ENCODE data around the gene TUBG2. TPM values are rescaled to one million over a fixed set of nuclear protein-coding genes. Genes with fewer than 3 reads are reported as not detected.
A peak's percentile ranks its signal among the peaks of the same experiment; 100 is the strongest.
"Not testable (repeated sequence)": the region's sequence is repeated elsewhere in the genome, so short reads cannot be mapped to it uniquely, and the experiment has no call there.

Gene TUBG2
- total RNA-seq, 4 donors from 2014 or later = 19.7 to 57.3 (median 33.7) TPM

DNA sequence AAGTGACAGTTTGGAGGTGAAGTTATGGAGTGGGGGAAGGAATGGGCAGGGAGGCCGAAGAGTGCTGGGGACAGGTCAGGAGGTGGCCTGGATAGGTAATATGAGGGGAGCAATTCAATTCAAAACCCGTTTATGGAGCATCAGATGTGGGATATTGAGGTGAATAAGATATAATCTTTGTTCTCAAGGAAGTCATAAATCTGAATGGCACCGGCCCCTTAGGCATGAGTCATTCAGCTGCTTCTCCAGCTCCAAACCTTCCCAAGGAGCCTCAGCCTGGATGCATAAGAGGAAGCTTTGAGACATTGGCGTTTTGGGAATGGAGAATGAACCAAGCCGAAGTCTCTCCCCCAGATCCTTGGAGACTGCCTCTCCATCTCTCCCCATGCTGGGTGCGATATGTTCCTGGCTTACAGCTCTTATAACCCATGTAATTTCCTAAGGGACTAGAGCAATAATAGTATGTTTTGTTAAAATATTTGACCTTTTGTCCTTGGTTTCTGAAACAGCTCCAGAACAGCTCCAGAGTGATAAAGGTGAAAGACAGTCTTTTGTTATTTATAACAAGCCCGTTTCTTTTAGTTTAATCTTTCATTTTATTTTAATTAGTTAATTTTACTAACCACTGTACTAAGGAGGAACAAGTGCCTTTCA, 1.7 kb downstream of the TUBG2 start:
- WGBS, 2 donors (ENCODE audit: low coverage in 1 of 2) = 44 to 65% methylated on average over 5 to 7 of the region's 7 CpGs
- peak overlapping the region in 3 of 4 donors; percentile 35 to 86 (median 60) for H3K27ac ChIP-seq
- TF ChIP-seq POLR2AphosphoS5 (IDR thresholded peaks at IDR 0.05) (no peak), EP300 (IDR thresholded peaks at IDR 0.05) (no peak), POLR2A (IDR thresholded peaks at IDR 0.05) (no peak)
- H3K9me3 ChIP-seq = no peaks in the 10 kb centered on the region
- no peak overlapping the region for H3K4me3 ChIP-seq
- peaks cover 0 to 41% (median 11%) of the 10 kb centered on the region in 3 donors for H3K4me1 ChIP-seq
- ATAC-seq = no peak
- H3K27me3 ChIP-seq = no peaks in the 10 kb centered on the region
- H3K36me3 ChIP-seq = peaks cover 0 to 46% of the 10 kb centered on the region in 2 donors

DNA sequence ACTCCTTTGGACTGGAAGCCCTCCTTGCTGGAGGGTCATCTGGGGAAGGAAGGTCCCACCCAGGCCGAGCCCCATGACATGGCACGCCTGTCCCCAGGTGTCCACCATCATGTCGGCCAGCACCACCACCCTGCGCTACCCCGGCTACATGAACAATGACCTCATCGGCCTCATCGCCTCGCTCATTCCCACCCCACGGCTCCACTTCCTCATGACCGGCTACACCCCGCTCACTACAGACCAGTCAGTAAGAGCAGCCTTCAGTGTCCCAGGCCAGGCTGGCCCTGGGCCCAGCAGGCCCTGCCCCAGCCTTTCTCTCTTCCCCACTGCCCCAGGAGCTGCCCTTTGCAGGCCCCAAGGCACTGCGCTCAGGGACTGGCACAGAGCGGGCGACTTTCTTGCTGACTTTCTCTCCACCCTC, 6.5 kb downstream of the TUBG2 start:
- TF ChIP-seq EP300 (IDR thresholded peaks at IDR 0.05) (no peak), POLR2A (IDR thresholded peaks at IDR 0.05) (no peak), POLR2AphosphoS5 (IDR thresholded peaks at IDR 0.05) (no peak)
- TF ChIP-seq, protein P1, sequence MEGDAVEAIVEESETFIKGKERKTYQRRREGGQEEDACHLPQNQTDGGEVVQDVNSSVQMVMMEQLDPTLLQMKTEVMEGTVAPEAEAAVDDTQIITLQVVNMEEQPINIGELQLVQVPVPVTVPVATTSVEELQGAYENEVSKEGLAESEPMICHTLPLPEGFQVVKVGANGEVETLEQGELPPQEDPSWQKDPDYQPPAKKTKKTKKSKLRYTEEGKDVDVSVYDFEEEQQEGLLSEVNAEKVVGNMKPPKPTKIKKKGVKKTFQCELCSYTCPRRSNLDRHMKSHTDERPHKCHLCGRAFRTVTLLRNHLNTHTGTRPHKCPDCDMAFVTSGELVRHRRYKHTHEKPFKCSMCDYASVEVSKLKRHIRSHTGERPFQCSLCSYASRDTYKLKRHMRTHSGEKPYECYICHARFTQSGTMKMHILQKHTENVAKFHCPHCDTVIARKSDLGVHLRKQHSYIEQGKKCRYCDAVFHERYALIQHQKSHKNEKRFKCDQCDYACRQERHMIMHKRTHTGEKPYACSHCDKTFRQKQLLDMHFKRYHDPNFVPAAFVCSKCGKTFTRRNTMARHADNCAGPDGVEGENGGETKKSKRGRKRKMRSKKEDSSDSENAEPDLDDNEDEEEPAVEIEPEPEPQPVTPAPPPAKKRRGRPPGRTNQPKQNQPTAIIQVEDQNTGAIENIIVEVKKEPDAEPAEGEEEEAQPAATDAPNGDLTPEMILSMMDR (IDR thresholded peaks at IDR 0.05) = no peak
- 67% methylated on average over 3 of the region's 14 CpGs; no CpG with 5 or more reads in 1 of the 2 donors for WGBS, 2 donors (ENCODE audit: low coverage in 1 of 2)
- Histone ChIP-seq H3K36me3 (peaks cover 0 to 85% of the 10 kb centered on the region in 2 donors), H3K9me3 (no peaks in the 10 kb centered on the region), H3K27ac (peak overlapping the region in 2 of 4 donors; percentile 4 to 99), H3K27me3 (no peaks in the 10 kb centered on the region), H3K4me1 (peaks cover 8 to 66% (median 17%) of the 10 kb centered on the region in 3 donors), H3K4me3 (no peak overlapping the region)
- no peak for ATAC-seq

DNA sequence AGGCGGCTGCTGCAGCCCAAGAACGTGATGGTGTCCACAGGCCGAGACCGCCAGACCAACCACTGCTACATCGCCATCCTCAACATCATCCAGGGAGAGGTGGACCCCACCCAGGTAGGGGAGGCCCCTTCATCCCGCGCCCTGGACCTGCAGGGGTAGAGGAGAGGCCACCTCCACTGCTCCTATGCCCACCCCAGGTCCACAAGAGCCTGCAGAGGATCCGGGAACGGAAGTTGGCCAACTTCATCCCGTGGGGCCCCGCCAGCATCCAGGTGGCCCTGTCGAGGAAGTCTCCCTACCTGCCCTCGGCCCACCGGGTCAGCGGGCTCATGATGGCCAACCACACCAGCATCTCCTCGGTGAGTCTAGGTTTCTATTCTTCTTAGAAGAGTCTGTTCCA, 7.0 kb downstream of the TUBG2 start:
- Histone ChIP-seq H3K36me3 (peaks cover 0 to 89% of the 10 kb centered on the region in 2 donors), H3K27ac (peak overlapping the region in 3 of 4 donors; percentile 76 to 99 (median 98)), H3K4me1 (peaks cover 8 to 66% (median 14%) of the 10 kb centered on the region in 3 donors)
- H3K4me3 ChIP-seq, ATAC-seq, H3K9me3 ChIP-seq, H3K27me3 ChIP-seq: not testable (repeated sequence)
- 75 to 80% methylated on average over 4 to 9 of the region's 16 CpGs for WGBS, 2 donors (ENCODE audit: low coverage in 1 of 2)

DNA sequence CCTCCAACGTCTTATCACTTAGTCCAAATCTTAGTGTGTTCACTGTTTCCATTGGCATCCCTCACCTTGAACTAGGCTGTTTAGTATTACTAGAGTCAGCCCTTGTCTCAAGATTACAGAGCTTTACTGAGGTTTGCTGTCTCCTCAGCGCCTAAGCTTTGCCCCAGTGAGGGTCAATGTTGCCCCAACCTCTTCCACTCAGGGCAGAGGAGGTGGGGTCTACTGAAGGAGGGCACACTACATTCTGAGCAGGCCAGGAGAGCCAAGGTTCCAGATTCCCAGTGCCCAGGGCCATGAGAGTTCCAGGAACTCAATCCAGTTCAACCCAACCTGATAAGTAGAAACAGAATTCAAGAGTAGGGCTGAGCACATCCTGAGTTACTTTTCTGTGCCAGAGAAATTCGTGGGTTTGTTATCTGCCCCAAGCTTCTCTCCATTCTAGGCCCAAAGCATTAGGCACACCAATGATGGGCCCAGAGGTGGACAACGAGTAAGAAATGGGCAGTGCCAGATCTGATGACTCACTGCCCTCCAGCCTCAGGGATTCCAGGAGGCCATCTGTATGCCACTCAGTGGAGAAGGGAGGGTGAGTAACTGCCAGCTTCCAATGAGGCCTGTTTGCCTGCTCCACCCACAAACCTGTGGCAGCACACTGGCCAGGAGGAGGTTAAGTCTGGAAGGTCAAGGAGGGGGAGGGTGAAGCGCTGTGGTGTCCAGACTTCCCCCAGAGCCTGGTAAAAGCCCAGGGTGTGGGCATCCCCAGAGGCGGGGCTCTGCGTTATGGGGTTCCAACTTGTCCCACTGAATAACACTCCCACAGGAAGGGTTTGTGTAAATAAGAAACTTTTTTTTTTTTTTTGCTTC, 8.2 kb downstream of the TUBG2 start:
- Histone ChIP-seq H3K9me3 (no peaks in the 10 kb centered on the region), H3K27ac (peak overlapping the region; percentile 45 to 99 (median 87)), H3K4me3 (no peak overlapping the region), H3K36me3 (peaks cover 0 to 89% of the 10 kb centered on the region in 2 donors), H3K4me1 (peaks cover 8 to 67% (median 14%) of the 10 kb centered on the region in 3 donors), H3K27me3 (no peaks in the 10 kb centered on the region)
- ATAC-seq = peak; percentile 54
- TF ChIP-seq, protein P1 (IDR thresholded peaks at IDR 0.05) = no peak
- no peak for TF ChIP-seq POLR2A (IDR thresholded peaks at IDR 0.05)
- TF ChIP-seq POLR2AphosphoS5 (IDR thresholded peaks at IDR 0.05) = peak; percentile 77
- WGBS, 2 donors (ENCODE audit: low coverage in 1 of 2) = 6 to 26% methylated on average over 3 to 4 of the region's 7 CpGs

DNA sequence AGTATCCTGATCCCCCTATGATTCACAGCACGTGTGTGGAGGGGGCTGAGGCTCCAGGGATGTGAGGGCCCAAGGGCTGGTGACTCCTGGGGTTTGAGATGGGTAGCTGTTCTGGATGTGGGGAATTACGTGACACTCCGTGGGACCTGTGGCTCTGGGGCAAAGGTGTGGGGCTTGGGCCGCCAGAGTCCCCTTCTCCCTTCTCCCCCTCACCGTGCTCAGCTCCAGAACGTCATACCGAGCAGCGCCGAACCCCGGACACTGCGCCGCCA, 10.6 kb downstream of the TUBG2 start:
- Histone ChIP-seq H3K4me3 (no peak overlapping the region), H3K4me1 (peaks cover 8 to 91% (median 30%) of the 10 kb centered on the region in 3 donors), H3K27me3 (no peaks in the 10 kb centered on the region), H3K27ac (peak overlapping the region in 3 of 4 donors; percentile 70 to 99 (median 98)), H3K36me3 (peaks cover 0 to 83% of the 10 kb centered on the region in 2 donors), H3K9me3 (no peaks in the 10 kb centered on the region)
- WGBS, 2 donors (ENCODE audit: low coverage in 1 of 2) = 73% methylated on average over 6 of the region's 12 CpGs; no CpG with 5 or more reads in 1 of the 2 donors
- TF ChIP-seq EP300 (IDR thresholded peaks at IDR 0.05) (no peak), POLR2A (IDR thresholded peaks at IDR 0.05) (no peak), POLR2AphosphoS5 (IDR thresholded peaks at IDR 0.05) (no peak)
- TF ChIP-seq, protein P1 (IDR thresholded peaks at IDR 0.05) = no peak
- no peak for ATAC-seq

Measured in gastroesophageal sphincter (tissue), 4 donors.